NT2/D1 (cell line): Measurements from ENCODE around the gene GOLGA5.
"Not testable (repeated sequence)": the region's sequence is repeated elsewhere in the genome, so short reads cannot be mapped to it uniquely, and the experiment has no call there.

Experiments used
- DNase-seq: peaks from one replicate; pipeline ENCODE4 v3.0.0-alpha.2; 2011; ENCODE audit warnings: low read depth, low spot score
- H3K27me3 ChIP-seq: 2 replicates; pipeline ENCODE4 v1.6.0; 2011; ENCODE audit warnings: mild to moderate bottlenecking; ENCODE audit not compliant: insufficient read length, insufficient read depth
- H3K36me3 ChIP-seq: 2 replicates; pipeline ENCODE4 v1.6.1; 2011; ENCODE audit warnings: mild to moderate bottlenecking, low read length, mixed read lengths; ENCODE audit not compliant: insufficient read depth, insufficient read length
- H3K4me1 ChIP-seq: 2 replicates; pipeline ENCODE4 v1.5.1; 2011; ENCODE audit not compliant: insufficient read depth, insufficient read length
- H3K4me3 ChIP-seq: 2 replicates; pipeline ENCODE4 v1.5.1; 2011; ENCODE audit warnings: low read depth; ENCODE audit not compliant: insufficient read length
- H3K9ac ChIP-seq: 2 replicates; pipeline ENCODE4 v1.6.0; 2011; ENCODE audit warnings: low read depth; ENCODE audit not compliant: insufficient read length
- H3K9me3 ChIP-seq: 2 replicates; pipeline ENCODE4 v1.5.1; 2011; ENCODE audit warnings: mild to moderate bottlenecking, low read length; ENCODE audit not compliant: insufficient read depth
- SUZ12 ChIP-seq: IDR thresholded peaks from 2 replicates; pipeline ENCODE4 v1.6.1; 2011; ENCODE audit not compliant: insufficient read length, insufficient read depth; ENCODE audit errors: extremely low read depth
- YY1 ChIP-seq: IDR thresholded peaks from 2 replicates; pipeline ENCODE4 v1.6.1; 2011; ENCODE audit not compliant: insufficient read length, insufficient read depth
- ZNF274 ChIP-seq: IDR thresholded peaks from 2 replicates; pipeline ENCODE4 v1.6.1; 2011; ENCODE audit warnings: mild to moderate bottlenecking, low read depth, low read length

The GOLGA5 gene

GRCh38 chr14:92846162-92846897 lies 52.2 kb downstream of the GOLGA5 start:
- H3K4me3 ChIP-seq, result no peak overlapping the region
- no peak for DNase-seq
- no peak overlapping the region for H3K9ac ChIP-seq
- H3K36me3 ChIP-seq, result peaks cover 3% of the 10 kb centered on the region
- H3K4me1 ChIP-seq, result no peaks in the 10 kb centered on the region
- TF ChIP-seq SUZ12 (no peak), YY1 (no peak), ZNF274 (no peak)
- no peaks in the 10 kb centered on the region for H3K27me3 ChIP-seq
- H3K9me3 ChIP-seq, result no peaks in the 10 kb centered on the region

DNA sequence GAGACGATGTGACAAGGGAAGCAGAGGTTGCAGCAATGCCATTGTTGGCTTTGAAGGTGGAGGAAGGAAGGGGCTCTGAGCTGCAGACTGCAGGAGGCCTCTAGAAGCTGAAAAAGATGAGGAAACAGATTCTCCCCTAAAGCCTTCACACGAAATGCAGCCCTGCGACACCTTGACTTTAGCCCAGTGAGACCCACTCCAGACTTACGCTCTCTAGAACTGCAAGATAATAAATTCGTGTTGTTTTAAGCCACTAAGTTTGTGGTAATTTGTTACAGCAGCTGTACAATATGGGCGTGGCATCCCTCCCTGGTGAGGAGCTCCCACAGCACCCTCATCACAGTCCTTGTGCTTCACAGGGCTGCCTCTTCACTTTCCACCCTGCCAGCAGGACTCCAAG lies 53.2 kb downstream of the GOLGA5 start:
- H3K4me3 ChIP-seq, result no peak overlapping the region
- H3K4me1 ChIP-seq, result no peaks in the 10 kb centered on the region
- no peaks in the 10 kb centered on the region for H3K27me3 ChIP-seq
- no peaks in the 10 kb centered on the region for H3K9me3 ChIP-seq
- TF ChIP-seq ZNF274 (no peak), SUZ12 (no peak), YY1 (no peak)
- no peaks in the 10 kb centered on the region for H3K36me3 ChIP-seq
- no peak overlapping the region for H3K9ac ChIP-seq
- no peak for DNase-seq

GRCh38 chr14:92847749-92848148 lies 53.6 kb downstream of the GOLGA5 start:
- Histone ChIP-seq H3K27me3 (no peaks in the 10 kb centered on the region), H3K4me1 (no peaks in the 10 kb centered on the region), H3K9me3 (no peaks in the 10 kb centered on the region; the same call in 1 of the 2 replicates), H3K9ac (no peak overlapping the region), H3K4me3 (no peak overlapping the region), H3K36me3 (no peaks in the 10 kb centered on the region)
- DNase-seq, result no peak
- no peak for TF ChIP-seq YY1
- no peak for TF ChIP-seq SUZ12
- no peak for TF ChIP-seq ZNF274

DNA sequence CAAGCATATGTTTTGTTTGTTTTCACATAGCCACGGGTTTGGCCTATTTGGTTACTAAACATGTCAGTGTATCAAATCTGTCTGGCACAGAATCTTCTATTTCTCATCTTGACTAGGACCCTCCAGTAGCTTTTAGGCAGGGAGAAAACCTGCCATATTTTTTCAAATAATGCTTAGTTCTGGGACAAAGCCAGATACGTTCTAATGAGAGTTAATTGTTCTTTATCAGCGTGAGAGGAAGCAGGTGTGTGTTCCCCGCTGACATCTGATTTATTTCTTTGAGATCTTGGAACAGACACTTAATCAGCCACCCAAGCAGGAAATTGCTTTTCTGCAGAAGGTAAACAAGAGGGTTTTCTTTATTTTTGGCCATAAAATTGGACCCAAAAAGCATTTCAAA lies 54.8 kb downstream of the GOLGA5 start:
- DNase-seq, result no peak
- Histone ChIP-seq H3K9me3 (no peaks in the 10 kb centered on the region; the same call in 1 of the 2 replicates), H3K4me1 (no peaks in the 10 kb centered on the region), H3K36me3 (no peaks in the 10 kb centered on the region), H3K4me3 (no peak overlapping the region), H3K9ac (no peak overlapping the region), H3K27me3 (no peaks in the 10 kb centered on the region)
- TF ChIP-seq ZNF274 (no peak), YY1 (no peak), SUZ12 (no peak)

GRCh38 chr14:92850492-92850891 lies 56.4 kb downstream of the GOLGA5 start:
- TF ChIP-seq SUZ12 (no peak), ZNF274 (no peak), YY1 (no peak)
- Histone ChIP-seq H3K36me3 (no peaks in the 10 kb centered on the region), H3K27me3 (no peaks in the 10 kb centered on the region), H3K9me3 (no peaks in the 10 kb centered on the region; the same call in 1 of the 2 replicates), H3K9ac (no peak overlapping the region), H3K4me1 (no peaks in the 10 kb centered on the region), H3K4me3 (no peak overlapping the region)
- no peak for DNase-seq

DNA sequence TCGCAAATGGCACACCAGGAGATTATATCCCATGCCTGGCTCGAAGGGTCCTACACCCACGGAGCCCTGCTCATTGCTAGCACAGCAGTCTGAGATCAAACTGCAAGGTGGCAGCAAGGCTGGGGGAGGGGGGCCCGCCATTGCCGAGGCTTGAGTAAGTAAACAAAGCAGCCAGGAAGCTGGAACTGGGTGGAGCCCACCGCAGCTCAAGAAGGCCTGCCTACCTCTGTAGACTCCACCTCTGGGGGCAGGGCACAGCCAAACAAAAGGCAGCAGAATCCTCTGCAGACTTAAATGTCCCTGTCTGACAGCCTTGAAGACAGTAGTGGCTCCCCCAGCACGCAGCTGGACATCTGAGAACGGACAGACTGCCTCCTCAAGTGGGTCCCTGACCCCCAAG lies 59.0 kb downstream of the GOLGA5 start:
- not testable (repeated sequence) for H3K9ac ChIP-seq, H3K27me3 ChIP-seq, H3K36me3 ChIP-seq, DNase-seq, H3K4me1 ChIP-seq, H3K9me3 ChIP-seq, H3K4me3 ChIP-seq

GRCh38 chr14:92860049-92860840 lies 66.1 kb downstream of the GOLGA5 start:
- Histone ChIP-seq H3K27me3 (no peaks in the 10 kb centered on the region), H3K9ac (no peak overlapping the region), H3K9me3 (no peaks in the 10 kb centered on the region; the same call in 1 of the 2 replicates), H3K4me3 (no peak overlapping the region), H3K4me1 (no peaks in the 10 kb centered on the region), H3K36me3 (no peaks in the 10 kb centered on the region)
- TF ChIP-seq SUZ12, result no peak
- TF ChIP-seq YY1, result no peak
- TF ChIP-seq ZNF274, result no peak
- DNase-seq, result no peak
